NCI-H2196 (cell line): ENCODE measurements around the gene TMEM178B.
A peak's percentile ranks its signal among the peaks of the same experiment; 100 is the strongest.

Experiments used
- DNase-seq: peaks from one replicate; lab custom pipeline; 2025; ENCODE audit not compliant: unreplicated experiment; lab: John Stamatoyannopoulos, UW

TMEM178B gene

DNA sequence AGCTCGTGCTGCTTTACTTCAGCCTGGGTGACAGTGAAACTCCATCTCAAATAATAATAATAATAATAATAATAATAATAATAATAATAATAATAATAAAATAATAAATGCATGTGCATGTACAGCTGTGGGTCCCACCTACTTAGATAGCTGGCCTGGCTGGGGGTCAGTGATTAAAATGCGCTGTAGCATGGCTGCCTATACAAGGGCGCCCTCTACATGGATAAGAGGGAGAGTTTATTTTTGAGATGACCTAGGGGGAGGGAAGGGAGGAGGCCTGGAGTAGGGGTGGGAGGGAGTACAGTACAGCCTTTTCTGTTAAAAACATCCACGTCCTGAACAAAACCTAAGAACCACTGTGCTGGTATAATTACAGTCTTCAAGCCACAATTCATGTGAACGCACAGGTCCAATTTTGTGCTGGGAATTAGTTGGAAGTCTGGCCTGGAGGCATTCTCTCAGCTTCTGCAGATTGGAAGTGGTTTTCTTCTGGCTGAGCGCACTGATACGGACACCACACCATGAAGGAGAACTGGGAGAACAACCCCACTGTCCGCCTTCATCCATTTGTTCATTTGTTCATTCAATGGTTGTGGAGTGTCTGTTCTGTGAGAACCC is 146.5 kb downstream of the TMEM178B start:
- peak; percentile 45 for DNase-seq

DNA sequence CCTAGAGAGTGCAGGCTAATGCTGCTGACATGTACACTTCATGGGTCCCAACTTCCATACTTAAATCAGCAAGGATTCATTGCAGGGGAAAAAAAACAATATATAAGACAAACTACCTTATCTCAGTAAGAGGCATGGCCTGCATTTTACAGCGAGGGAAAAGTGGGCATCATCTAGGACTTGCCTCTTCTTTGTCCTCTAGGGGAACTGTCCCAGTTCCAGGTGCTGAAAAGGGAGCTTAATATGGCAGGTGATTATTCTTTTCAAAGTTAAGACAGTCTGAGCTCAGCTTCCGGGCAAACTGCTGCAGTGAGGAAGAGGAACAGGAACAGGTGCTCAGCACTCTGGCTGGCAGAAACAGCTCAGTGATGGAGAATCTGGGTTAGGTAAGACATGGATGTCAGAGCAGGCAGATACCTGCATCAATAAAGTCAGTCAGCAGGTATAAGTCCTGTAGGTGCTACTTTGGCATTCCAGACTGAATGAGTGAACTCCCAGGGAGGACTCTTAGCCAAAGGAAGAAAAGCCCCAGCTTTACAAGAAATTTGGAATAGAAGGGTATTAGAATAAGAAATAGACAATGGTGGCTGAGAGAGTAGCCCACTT is 147.2 kb downstream of the TMEM178B start:
- no peak for DNase-seq

DNA sequence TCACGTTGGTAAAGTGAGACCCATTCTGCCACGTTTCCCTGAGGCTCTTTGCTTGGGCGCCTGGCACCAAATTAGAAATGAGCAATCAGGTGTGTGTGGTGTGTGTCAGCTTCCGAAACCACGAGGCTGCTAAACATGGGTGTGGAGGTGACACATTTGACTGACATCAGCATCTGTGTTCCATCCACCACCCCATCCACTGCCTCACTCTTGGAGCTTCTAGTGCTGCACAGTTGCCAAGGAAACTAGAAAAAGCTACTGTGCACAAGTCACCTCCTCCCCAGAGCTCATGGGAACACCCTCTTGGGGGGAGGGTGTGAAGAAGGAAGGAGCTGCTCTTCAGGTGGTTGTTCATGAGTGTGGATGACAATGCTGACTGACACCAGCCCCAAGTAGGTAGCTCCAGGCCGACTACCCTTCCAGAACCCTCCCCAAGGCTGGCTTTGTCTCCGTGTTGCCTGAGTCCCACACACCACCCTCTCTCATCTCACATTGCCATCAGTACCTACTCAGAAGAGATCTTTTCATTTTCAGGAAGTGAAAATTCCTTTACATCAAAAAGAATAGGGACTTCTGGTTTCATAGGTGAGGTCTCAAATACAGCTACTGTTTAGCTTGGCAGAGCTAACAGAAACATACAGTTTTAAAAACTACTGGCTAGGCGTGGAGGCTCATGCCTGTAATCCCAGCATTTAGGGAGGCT is 152.2 kb downstream of the TMEM178B start:
- no peak for DNase-seq

DNA sequence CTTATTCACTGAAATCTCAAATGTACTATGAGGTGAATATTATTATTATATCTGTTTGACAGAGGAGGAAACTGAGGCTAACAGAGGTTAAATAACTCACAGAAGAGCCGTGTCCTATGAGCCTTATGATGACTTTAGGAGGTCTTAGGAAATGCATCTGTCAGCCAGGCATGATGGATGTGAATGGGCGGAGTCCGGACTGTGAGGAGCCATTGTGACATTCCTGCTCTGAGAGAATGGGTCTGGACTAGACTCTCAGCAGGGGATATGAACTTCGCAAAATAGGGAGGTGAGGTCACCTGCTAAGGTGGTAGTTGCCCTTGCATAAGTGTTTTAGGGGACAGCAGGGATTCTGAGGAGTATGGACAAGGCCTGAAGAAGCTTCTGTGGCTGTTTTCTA is 153.6 kb downstream of the TMEM178B start:
- no peak for DNase-seq

DNA sequence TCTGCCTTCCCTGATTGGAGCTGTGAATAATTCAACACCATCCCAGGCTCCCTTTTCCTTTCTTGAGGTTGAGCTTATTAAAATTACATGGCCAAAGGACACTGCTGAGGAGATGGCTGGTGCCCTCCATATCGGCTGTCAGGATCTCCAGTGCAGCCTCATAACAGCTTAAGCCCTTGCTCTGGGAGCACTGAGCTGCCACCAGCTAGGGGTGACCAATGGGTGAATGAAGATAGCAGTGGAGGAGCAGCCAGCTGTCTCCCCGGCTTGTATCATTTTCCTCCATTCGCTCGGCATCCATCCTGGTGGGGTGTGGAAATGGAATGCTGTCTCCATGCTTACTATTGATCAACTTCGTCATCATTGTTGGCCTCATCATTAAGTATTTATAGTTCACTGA is 154.6 kb downstream of the TMEM178B start:
- DNase-seq = no peak

DNA sequence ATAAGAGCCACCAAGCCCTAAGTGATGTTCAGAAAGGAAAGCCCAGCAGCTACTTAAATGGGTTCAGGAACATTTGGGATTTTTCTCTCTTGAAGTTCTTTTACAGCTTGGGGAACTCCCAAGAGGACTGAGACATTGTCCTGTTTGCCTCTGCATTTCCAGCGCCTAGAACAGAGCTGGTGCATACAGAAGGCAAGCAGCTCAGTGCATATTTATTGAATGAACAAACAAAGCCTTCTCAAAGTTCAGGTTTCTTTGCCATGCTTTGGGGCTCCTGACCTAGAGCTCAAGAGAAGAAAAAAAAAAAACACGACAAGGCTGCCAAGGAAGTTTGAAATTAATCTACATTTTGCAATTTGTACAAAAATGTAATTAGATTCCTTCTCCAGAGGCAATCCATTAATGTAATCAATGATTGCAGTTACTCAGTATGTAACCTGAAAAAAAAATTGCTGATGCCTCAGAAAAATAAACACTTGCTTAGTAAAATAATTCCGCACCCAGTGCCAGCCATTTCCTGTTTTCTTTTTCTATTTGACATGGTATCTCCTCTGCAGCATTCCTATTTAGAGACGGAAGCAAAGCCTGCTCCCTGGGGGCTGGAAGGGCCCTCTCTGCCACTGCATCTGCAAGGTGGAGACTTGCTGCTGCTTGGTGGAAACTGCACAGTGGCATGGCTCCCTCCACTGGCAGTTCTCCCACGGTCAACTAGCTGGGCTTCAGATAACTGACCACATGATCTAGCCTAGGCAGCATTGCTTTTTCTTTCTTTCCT is 157.3 kb downstream of the TMEM178B start:
- DNase-seq = peak; percentile 76

DNA sequence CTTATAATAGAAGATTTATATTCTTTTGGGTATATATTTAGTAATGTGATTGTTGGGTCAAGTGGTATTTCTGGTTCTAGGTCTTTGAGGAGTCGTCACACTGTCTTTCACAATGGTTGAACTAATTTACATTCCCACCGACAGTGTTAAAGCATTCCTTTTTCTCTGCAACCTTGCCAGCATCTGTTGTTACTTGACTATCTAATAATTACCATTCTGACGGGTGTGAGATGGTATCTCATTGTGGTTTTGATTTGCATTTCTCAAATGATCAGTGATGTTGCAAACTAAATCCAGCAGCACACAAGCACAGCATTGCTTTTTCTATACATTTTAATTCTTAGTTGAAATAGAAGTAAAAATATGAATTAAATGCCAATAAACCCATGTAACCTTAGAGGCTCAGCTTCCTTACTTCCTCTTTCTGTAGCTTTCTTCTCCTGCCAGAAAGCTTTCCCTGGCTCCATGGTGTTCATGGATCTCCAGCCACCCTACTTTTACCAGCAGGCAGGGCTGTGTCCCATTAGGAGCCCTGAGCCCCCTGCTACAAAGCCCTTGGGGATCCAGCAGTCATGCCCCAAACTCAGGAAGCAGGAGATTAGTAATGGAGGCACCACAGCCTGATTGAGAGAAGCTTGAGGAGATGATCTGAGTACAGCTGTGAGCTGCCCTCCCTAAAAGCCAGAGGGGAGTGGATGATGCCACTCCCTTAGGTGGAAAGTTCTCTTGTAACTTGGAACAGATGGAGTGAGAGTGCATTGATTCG is 158.6 kb downstream of the TMEM178B start:
- no peak for DNase-seq

DNA sequence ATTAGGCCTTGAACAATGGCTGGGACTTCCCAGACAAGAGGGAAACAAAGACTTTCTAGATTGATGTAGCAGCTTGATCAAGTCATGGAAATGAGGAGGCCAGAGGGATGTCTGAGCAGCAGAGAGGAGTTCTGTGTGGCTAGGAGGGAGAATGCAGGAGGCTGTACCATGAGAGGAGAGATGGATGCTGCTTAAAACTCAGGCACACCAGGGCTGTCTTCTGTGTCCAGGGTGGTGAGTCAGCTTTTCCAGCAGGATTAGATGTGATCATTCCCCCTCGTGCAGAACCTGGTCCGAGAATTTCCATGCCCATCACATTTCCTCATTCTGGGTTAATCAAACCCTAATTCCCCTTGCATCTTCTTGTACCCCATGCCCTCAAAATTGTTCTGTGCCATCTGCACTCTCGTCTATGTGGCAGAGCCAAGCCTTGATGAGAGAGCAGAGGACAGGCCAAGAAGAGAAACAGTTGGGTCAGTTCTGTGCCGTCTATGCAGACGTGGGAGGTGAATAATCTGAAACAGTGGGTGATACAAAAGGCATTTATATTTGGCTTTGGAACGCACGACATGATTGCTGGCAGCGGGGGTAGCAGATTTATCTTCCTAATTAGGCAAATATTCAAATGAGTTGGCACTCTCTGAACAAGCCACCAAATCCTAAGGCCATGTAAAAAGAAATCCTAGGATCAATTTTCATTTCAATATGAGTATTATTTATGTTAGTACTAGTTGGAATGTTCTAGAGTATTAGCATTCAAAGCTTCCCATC is 160.7 kb downstream of the TMEM178B start:
- DNase-seq = no peak

DNA sequence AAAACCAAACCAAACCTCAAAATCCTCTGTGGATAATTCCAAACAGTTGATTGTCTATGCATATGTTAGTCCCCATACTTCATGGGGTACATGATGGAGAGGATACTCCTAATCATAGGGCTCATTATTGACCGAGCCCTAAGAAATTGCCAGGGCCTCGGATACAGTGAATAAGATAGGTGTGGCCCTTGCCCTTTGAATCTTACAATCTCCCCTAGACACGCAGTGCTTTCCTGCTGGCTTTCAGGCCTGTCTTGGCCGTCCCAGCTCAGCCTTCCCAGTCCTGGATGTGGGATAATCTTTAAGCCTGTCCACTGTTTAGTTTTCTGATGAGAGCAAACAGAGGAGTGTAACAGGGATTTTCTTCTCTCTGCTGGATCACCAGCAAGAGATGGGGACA is 161.8 kb downstream of the TMEM178B start:
- no peak for DNase-seq

DNA sequence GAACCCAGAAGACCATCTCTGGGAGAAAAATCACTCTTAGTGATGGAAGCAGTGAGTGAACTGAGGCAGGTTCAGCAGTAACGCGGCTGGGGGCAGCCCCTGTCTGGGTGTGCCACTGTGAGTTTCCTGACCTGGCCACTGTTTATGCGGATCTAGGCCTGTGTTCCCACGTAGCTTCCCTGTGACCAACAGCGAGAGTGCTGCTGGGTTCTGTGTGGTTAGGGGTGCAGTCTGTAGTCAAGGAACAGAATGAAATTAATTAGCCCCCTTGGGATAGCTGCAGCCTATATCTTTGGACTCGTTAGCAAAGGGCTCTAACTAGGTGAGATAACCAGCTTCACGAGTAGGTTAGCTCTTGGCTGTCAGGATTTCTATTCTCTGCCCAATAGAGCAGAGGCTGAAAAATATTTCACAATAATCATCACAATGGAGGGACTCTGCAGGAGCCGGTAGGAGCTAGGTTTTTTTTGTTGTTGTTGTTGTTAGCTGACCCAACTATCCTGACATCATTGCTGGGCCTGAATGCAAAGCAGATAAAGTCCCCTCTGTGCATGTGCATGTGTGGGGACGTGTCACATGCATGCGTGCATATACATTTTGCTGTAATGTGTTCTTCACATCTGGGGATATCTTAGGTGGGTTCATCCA is 164.9 kb downstream of the TMEM178B start:
- DNase-seq = no peak

DNA sequence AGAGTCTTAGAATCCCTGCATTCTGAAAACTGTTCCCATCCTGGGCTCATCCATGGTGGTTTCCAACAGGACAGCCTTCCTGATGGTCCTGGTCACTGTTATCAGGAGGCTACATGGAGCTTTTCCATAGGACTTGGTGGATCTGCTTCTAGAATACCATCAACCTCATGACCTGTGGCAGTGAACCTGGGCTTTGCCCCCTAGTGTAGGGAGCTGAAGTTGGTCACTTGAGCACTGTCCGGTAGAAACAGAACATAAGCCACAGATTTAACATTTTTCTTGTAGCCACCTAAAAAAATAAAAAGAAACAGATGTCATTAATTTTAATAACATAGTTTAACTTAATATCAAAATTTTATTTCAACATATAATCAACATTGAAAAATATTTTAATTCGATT is 165.8 kb downstream of the TMEM178B start:
- DNase-seq = no peak

DNA sequence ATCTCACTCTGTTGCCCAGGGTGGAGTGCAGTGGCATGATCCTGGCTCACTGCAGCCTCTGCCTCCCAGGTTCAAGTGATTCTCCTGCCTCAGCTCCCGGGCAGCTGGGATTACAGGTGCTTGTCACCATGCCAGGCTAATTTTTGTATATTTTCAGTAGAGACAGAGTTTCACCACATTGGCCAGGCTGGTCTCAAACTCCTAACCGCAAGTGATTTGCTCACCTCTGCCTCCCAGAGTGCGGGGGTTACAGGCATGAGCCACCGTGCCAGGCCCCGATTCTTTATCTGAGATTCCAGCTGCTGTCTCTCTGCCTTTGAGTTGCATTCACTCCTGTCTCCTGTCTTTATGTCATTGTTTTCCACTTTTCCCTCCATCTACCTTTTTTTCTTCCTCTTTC is 168.7 kb downstream of the TMEM178B start:
- no peak for DNase-seq

DNA sequence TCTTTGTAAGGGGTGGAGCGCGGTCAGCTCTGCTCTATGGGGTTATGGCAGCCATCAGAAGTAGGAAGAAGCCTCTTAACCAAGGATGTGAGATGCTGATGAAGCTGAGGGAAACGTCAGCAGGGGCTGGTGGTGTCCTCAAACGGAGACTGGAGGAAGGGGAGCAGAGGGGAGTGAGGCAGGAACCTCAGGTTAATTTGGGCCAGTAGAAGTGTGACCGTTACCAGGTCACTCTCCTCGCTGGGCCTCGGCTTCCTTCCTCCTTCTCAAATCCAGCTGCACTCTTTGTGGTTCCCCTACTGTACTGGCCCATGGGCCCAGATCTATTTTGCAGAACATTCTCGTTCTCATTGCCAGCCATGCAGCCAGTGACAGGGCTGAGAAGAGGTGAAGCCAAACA is 169.5 kb downstream of the TMEM178B start:
- no peak for DNase-seq

DNA sequence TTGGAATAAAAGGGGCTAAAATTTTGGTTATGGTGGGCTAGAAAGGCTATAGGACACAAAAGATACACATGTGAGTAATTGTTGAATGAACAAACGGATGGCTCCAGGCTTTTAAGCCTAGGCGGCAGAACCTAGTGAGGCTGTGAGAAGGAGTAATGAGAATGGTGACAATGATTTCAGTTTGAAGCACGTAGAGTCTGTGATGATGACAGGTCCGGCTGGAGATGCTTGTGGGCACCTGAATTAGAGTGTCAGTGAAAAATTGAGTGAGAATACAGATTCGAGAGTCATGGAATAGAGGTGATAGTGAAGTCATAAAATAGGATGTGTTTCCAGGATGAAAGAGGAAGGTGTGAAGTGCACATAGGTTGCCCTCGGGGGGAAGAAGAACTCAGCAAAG is 170.6 kb downstream of the TMEM178B start:
- DNase-seq = no peak

DNA sequence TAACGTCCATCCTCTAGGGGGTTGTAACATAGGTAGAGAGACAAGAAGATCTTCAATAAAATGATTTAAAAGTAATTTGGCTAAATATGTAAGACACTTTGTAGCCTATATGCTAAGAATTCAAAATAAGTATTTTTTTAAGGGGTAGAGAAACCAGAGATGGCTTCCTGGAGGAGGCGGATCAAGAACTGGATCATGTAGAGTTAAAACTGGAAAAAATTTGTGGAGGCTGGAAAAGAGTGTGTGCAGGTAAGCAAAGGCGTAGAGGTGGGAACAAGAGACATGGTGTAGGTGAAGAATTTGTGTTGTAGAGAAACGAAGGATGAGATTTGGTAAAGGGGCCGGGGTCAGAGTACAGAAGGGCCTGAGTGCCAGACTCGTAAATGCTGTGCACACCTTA is 172.6 kb downstream of the TMEM178B start:
- no peak for DNase-seq

DNA sequence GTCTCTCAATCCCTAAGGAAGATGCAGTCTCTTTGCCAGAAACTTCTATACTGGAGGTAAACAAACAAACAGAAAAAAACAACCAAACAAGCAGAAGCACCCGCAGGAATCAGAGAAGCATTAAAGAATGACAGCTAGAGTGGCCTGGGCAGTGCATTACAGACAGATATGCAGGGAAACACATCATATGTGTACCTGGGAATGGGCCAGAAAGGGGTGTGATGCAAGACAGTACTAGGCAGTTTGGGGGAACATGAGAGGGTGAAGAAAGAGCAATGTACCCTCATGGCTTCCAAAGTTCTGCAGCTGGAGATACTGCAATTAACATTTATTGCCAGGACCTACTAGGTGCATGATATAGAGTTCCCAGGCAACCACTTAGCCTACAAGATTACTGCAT is 177.3 kb downstream of the TMEM178B start:
- no peak for DNase-seq

DNA sequence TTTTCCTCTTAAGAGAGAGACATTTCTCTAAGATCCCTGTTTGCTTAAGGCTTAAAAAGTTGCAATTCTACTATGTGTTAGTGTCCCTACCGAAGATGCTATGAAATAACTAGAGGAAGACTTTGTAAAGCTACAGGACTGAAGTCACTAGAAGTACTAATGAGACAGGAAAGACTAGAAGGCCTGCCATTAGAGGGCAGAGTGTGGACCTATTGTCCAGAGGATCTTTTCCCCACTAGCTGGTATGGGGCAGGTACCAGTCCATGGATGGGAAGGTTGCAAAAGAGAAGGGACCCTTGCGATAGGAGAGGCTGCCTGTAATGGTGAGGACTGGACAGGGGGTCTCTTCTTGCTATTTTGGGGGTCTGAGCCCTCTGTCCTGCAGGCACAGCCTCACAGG is 178.1 kb downstream of the TMEM178B start:
- no peak for DNase-seq

DNA sequence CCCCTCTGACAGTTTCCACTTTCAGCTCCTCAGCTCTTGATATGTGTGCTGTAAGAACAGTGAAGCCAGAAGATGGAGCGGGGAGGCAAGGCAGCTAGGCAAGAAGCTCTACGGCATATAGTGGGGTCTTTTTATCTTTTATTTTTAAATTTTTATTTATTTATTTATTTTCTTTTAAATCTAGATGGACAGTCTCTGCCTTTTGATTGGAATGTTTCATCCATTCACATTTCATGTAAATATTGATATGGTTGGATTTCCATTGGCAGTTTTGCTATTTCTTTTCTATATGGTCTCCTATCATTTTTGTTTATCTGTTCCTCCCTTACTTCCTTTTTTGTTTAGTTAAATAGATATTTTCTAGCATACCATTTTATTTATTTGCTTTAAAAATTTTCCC is 183.7 kb downstream of the TMEM178B start:
- DNase-seq = no peak

DNA sequence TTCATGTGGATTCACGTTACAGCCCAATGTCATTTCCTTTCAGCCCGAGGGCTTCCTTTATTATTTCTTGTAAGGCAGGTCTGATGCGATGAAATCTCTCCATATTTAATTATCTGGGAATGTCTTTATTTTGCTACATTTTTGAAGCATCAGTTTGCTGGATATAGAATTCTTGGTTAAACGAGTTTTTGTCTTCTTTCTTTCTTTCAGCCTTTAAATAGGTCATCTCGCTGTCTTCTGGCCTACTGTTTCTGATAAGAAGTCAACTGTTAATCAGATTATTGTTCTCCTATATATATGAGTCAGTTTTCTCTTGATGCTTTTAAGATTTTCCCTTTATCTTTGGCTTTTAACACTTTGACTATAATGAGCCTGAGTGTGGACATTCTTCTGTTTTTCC is 184.7 kb downstream of the TMEM178B start:
- DNase-seq = no peak
